HG03521 (cell line): Measurements from ENCODE around the gene VGLL2.

Experiments
- ATAC-seq: cut with Tn5 transposase; IDR thresholded peaks from one replicate; pipeline ENCODE4 v1.9.1; 2021; ENCODE audit warnings: mild to moderate bottlenecking, moderate library complexity; ENCODE audit not compliant: unreplicated experiment

VGLL2 gene

DNA sequence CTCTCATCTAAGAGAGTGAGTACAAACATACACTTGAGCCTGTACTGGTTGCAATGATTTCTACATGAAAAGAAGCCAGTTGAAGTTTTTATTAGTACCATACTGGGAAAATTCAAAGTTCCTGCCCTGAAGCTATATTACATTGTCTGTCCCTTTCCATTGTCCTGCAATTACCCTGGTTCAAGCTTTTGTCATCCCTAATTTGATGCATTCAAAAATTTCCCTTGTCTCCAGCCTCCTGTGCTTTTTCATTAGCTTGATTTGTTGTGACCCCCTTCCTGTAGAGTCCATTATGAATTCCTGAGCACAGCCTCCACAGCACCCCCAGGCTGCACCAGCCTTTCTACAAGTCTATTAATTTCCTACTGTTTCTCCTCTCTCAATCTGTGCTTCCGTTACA is 46.4 kb downstream of the VGLL2 start:
- no peak for ATAC-seq

GRCh38 chr6:117317261-117317660 is 51.9 kb downstream of the VGLL2 start:
- ATAC-seq: no peak
